GM23338 (cell line): ENCODE data around the gene UGT2B17. TPM values are rescaled to one million over a fixed set of nuclear protein-coding genes. Genes with fewer than 3 reads are reported as not detected.
"Not testable (repeated sequence)": the region's sequence is repeated elsewhere in the genome, so short reads cannot be mapped to it uniquely, and the experiment has no call there.

Experiments
- ATAC-seq: fragments of 200-7000 bp; cut with Tn5 transposase; 3 replicates; pipeline ENCODE4 v1.9.1; 2020
- DNase-seq: peaks from one replicate; pipeline ENCODE4 v3.0.0-alpha.2; 2015; ENCODE audit warnings: low spot score
- H2AFZ ChIP-seq: fragments of 200-600 bp; sonication (generic); 2 replicates; pipeline ENCODE4 v1.8.0; 2016; ENCODE audit warnings: antibody characterized with exemption, mild to moderate bottlenecking, moderate library complexity
- H3F3A ChIP-seq: fragments of 200-600 bp; sonication (generic); replicated peaks from 2 replicates; pipeline ENCODE4 v1.8.0; 2017; ENCODE audit warnings: antibody characterized with exemption, mixed run types, low read depth
- H3K27ac ChIP-seq: fragments of 200-600 bp; sonication (generic); 2 replicates; pipeline ENCODE4 v1.6.1; 2016; ENCODE audit warnings: low read depth
- H3K27me3 ChIP-seq: fragments of 200-600 bp; sonication (generic); 2 replicates; pipeline ENCODE4 v1.8.0; 2016; ENCODE audit warnings: mild to moderate bottlenecking, mixed run types, moderate library complexity; ENCODE audit not compliant: insufficient read depth
- H3K36me3 ChIP-seq: fragments of 200-600 bp; sonication (generic); 2 replicates; pipeline ENCODE4 v1.8.0; 2016; ENCODE audit warnings: mild to moderate bottlenecking; ENCODE audit not compliant: insufficient read depth
- H3K4me1 ChIP-seq: fragments of 200-600 bp; sonication (generic); 2 replicates; pipeline ENCODE4 v1.8.0; 2016; ENCODE audit warnings: mild to moderate bottlenecking, moderate library complexity; ENCODE audit not compliant: insufficient read depth
- H3K4me2 ChIP-seq: fragments of 200-600 bp; sonication (generic); 2 replicates; pipeline ENCODE4 v1.7.1; 2017; ENCODE audit warnings: mixed run types
- H3K4me3 ChIP-seq: fragments of 200-600 bp; sonication (generic); 2 replicates; pipeline ENCODE4 v1.6.1; 2016; ENCODE audit warnings: mixed run types
- H3K79me2 ChIP-seq: fragments of 200-600 bp; sonication (generic); replicated peaks from 2 replicates; pipeline ENCODE4 v1.8.0; 2017; ENCODE audit warnings: mild to moderate bottlenecking; ENCODE audit not compliant: insufficient read depth
- H3K9me2 ChIP-seq: fragments of 200-600 bp; sonication (generic); 2 replicates; pipeline ENCODE4 v1.8.0; 2017; ENCODE audit not compliant: insufficient read depth
- H4K20me1 ChIP-seq: fragments of 200-600 bp; sonication (generic); replicated peaks from 2 replicates; pipeline ENCODE4 v1.8.0; 2017; ENCODE audit warnings: mild to moderate bottlenecking; ENCODE audit not compliant: insufficient read depth
- H3K27ac Mint-ChIP-seq: 2 replicates; pipeline ENCODE4 v1.8.0; 2020; ENCODE audit warnings: inconsistent platforms, mild to moderate bottlenecking, moderate library complexity, mixed read lengths
- H3K27me3 Mint-ChIP-seq: 3 replicates; pipeline ENCODE4 v1.8.0; 2022; ENCODE audit warnings: low read depth, mild to moderate bottlenecking, moderate library complexity, mixed read lengths, inconsistent platforms; ENCODE audit not compliant: insufficient read depth, poor library complexity
- H3K36me3 Mint-ChIP-seq: 3 replicates; pipeline ENCODE4 v1.8.0; 2021; ENCODE audit warnings: low read depth, mild to moderate bottlenecking, inconsistent platforms, moderate library complexity, mixed read lengths
- H3K4me1 Mint-ChIP-seq: 3 replicates; pipeline ENCODE4 v1.8.0; 2020; ENCODE audit warnings: mild to moderate bottlenecking, inconsistent platforms, mixed read lengths
- H3K4me3 Mint-ChIP-seq: 3 replicates; pipeline ENCODE4 v1.8.0; 2021; ENCODE audit warnings: moderate library complexity, mild to moderate bottlenecking, inconsistent platforms, mixed read lengths
- H3K9me3 Mint-ChIP-seq: 3 replicates; pipeline ENCODE4 v1.8.0; 2020; ENCODE audit warnings: moderate library complexity, mild to moderate bottlenecking, inconsistent platforms, mixed read lengths
- NANOG ChIP-seq: IDR thresholded peaks from 2 replicates; pipeline ENCODE4 v1.6.1; 2016; ENCODE audit warnings: antibody characterized with exemption, borderline replicate concordance
- STAT1 ChIP-seq: IDR thresholded peaks from one replicate; pipeline ENCODE4 v1.6.1; 2016; ENCODE audit warnings: antibody characterized with exemption; ENCODE audit not compliant: unreplicated experiment
- ZNF114 ChIP-seq: fragments of 250-450 bp; sonication (Bioruptor Pico); IDR thresholded peaks from 2 replicates; pipeline ENCODE4 v1.5.0; 2020; ENCODE audit warnings: mild to moderate bottlenecking, moderate library complexity
- polyA plus RNA-seq: library from polyadenylated mRNA; unstranded; fragments of >200 nt; fragmentation: Nextera tagmentation; extraction: Ambion mirVana; gene quantifications from 2 replicates; pipeline ENCODE4 v1.2.1, GENCODE V29; 2016
- total RNA-seq: library from RNA; depleted of rRNA; stranded (reverse); fragments of >200 nt; shearing (Covaris generic); gene quantifications from 2 replicates; pipeline ENCODE4 v1.2.3, GENCODE V29; 2014
- TF ChIP-seq, protein P1 (sequence below), 2 experiments: fragments of 200-600 bp in 1 of 2; sonication (generic) in 1 of 2; conservative IDR thresholded peaks; 2 replicates each; pipeline versions ENCODE4 v1.5.1 to v1.6.1; 2016 to 2017; ENCODE audit warnings: antibody characterized with exemption in 2 of 2, low read depth in 2 of 2, mild to moderate bottlenecking in 2 of 2, moderate library complexity in 1 of 2

UGT2B17 gene
- total and polyA plus RNA-seq, 2 experiments from 2014 or later, result not detected

DNA sequence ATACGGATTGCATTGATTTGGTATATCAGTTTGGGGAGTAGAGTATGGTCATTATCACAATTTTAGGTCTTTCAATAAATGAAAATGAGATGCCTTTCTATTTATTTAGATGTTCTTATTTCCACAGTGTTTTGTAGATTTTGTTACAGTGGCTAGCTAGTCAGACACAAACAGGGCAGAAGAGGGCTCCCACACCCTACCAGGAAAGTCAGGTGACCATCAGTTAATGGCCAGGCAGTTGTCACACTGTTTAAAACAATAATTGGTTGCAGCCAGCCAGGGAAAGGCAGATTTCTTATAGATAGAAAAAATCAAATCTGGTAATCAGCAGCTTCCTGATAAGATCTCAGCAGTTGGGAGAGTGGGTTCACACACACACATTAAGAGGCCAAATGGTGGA is 57.2 kb downstream of the UGT2B17 start:
- H3K27ac Mint-ChIP-seq, result no peak overlapping the region
- peaks cover 2% of the 10 kb centered on the region; the same call in 2 of the 3 replicates for H3K36me3 Mint-ChIP-seq
- H4K20me1 ChIP-seq, result no peaks in the 10 kb centered on the region
- H3K4me2 ChIP-seq, result no peak overlapping the region
- no peak overlapping the region for H3K4me3 ChIP-seq
- no peaks in the 10 kb centered on the region for H3K36me3 ChIP-seq
- H3K4me1 Mint-ChIP-seq, result no peaks in the 10 kb centered on the region
- H3K27me3 Mint-ChIP-seq, result no peaks in the 10 kb centered on the region
- H3K9me2 ChIP-seq, result no peaks in the 10 kb centered on the region
- no peak overlapping the region for H3K27ac ChIP-seq
- no peaks in the 10 kb centered on the region for H3K79me2 ChIP-seq
- TF ChIP-seq ZNF114 (no peak), STAT1 (no peak), NANOG (no peak)
- TF ChIP-seq, protein P1, sequence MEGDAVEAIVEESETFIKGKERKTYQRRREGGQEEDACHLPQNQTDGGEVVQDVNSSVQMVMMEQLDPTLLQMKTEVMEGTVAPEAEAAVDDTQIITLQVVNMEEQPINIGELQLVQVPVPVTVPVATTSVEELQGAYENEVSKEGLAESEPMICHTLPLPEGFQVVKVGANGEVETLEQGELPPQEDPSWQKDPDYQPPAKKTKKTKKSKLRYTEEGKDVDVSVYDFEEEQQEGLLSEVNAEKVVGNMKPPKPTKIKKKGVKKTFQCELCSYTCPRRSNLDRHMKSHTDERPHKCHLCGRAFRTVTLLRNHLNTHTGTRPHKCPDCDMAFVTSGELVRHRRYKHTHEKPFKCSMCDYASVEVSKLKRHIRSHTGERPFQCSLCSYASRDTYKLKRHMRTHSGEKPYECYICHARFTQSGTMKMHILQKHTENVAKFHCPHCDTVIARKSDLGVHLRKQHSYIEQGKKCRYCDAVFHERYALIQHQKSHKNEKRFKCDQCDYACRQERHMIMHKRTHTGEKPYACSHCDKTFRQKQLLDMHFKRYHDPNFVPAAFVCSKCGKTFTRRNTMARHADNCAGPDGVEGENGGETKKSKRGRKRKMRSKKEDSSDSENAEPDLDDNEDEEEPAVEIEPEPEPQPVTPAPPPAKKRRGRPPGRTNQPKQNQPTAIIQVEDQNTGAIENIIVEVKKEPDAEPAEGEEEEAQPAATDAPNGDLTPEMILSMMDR (conservative IDR thresholded peaks at IDR 0.05; ENCODE audit: low read depth in 2 of 2), result peak in 1 of 2 experiments; percentile 24; a peak in 2 of 4 replicates
- peak overlapping the region; percentile 66 for H2AFZ ChIP-seq
- peaks cover 6% of the 10 kb centered on the region; the same call in 2 of the 3 replicates for H3K9me3 Mint-ChIP-seq
- no peaks in the 10 kb centered on the region for H3F3A ChIP-seq
- DNase-seq, result no peak
- H3K4me1 ChIP-seq, result no peaks in the 10 kb centered on the region
- ATAC-seq, result no peak
- no peak overlapping the region for H3K4me3 Mint-ChIP-seq
- no peaks in the 10 kb centered on the region for H3K27me3 ChIP-seq

DNA sequence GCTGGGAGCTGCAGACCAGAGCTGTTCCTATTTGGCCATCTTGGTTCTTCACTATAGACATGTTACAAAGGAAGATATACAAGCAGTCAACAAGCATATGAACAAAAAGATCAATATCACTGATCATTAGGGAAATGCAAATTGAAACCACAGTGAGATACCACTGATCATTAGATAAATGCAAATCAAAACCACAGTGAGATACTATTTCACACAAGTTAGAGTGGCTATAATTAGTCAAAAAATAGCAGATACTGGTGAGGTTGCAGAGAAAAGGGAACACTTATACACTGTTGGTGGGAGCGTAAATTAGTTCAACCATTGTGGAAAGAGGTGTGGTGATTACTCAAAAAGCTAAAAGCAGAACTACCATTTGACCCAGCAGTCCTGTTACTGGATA is 70.7 kb downstream of the UGT2B17 start:
- DNase-seq, H3K27me3 ChIP-seq, H2AFZ ChIP-seq, H3F3A ChIP-seq, H3K4me3 Mint-ChIP-seq, H3K36me3 ChIP-seq, H3K4me1 ChIP-seq, ATAC-seq, H3K4me3 ChIP-seq, H3K27me3 Mint-ChIP-seq, H4K20me1 ChIP-seq, H3K27ac ChIP-seq, H3K4me1 Mint-ChIP-seq, H3K4me2 ChIP-seq, H3K27ac Mint-ChIP-seq, H3K79me2 ChIP-seq, H3K9me2 ChIP-seq: not testable (repeated sequence)
- Mint-ChIP-seq H3K36me3 (peaks cover 25% of the 10 kb centered on the region), H3K9me3 (peaks cover 31% of the 10 kb centered on the region)

DNA sequence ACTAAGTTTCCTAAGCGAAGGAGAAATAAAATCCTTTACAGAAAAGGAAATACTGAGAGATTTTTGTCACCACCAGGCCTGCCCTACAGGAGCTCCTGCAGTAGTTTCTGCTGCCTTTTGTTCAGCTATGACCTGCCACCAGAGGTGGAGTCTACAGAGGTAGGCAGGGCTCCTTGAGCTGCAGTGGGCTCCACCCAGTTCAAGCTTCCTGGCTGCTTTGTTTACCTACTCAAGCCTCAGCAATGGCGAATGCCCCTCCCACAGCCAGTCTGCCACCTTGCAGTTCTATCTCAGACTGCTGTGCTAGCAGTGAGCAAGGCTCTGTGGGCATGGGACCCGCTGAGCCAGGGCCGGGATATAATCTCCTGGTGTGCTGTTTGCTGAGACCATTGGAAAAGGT is 71.3 kb downstream of the UGT2B17 start:
- not testable (repeated sequence) for H3K27me3 ChIP-seq, H3K27me3 Mint-ChIP-seq, H2AFZ ChIP-seq, H4K20me1 ChIP-seq, H3K9me2 ChIP-seq, H3K4me2 ChIP-seq, ATAC-seq, H3K36me3 ChIP-seq, H3K4me3 Mint-ChIP-seq, DNase-seq, H3K4me3 ChIP-seq, H3K27ac Mint-ChIP-seq, H3K4me1 ChIP-seq, H3K27ac ChIP-seq, H3F3A ChIP-seq, H3K79me2 ChIP-seq, H3K4me1 Mint-ChIP-seq
- peaks cover 25% of the 10 kb centered on the region for H3K36me3 Mint-ChIP-seq
- H3K9me3 Mint-ChIP-seq, result peaks cover 31% of the 10 kb centered on the region

DNA sequence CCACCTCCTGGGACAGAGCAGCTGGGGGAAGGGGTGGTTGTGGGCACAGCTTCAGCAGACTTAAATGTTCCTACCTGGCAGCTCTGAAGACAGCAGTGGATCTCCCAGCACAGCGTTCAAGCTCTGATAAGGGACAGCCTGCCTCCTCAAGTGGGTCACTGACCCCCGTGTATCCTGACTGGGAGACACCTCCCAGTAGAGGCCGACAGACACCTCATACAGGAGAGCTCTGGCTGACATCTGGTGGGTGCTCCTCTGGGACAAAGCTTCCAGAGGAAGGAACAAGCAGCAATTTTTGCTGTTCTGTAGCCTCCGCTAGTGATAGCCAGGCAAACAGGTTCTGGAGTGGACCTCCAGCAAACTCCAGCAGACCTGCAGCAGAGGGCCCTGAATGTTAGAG is 72.7 kb downstream of the UGT2B17 start:
- H2AFZ ChIP-seq, H3K4me2 ChIP-seq, H3K27ac ChIP-seq, DNase-seq, H4K20me1 ChIP-seq, H3K79me2 ChIP-seq, H3K27ac Mint-ChIP-seq, H3K4me3 ChIP-seq, H3K27me3 Mint-ChIP-seq, ATAC-seq, H3F3A ChIP-seq, H3K36me3 ChIP-seq, H3K4me1 Mint-ChIP-seq, H3K9me2 ChIP-seq, H3K4me3 Mint-ChIP-seq, H3K4me1 ChIP-seq, H3K27me3 ChIP-seq: not testable (repeated sequence)
- Mint-ChIP-seq H3K36me3 (peaks cover 25% of the 10 kb centered on the region), H3K9me3 (peaks cover 31% of the 10 kb centered on the region)
- TF ChIP-seq, protein P1 (conservative IDR thresholded peaks at IDR 0.05; ENCODE audit: low read depth in 2 of 2), result peak in 1 of 2 experiments; percentile 37; a peak in 2 of 4 replicates
